Left lung (tissue), 10 donors: ENCODE results near the gene NOX3. TPM values are rescaled to one million over a fixed set of nuclear protein-coding genes. Genes with fewer than 3 reads are reported as not detected.

Experiments used
- ATAC-seq: fragments of 200-7000 bp; cut with Tn5 transposase; one replicate; pipeline ENCODE4 v1.9.1; 2020; ENCODE audit warnings: moderate library complexity
- DNase-seq, 4 donors: peaks; one replicate each; pipeline ENCODE4 v3.0.0-alpha.2; 2013 to 2020
- H3K27ac ChIP-seq, 2 donors: fragments of 200-600 bp; sonication (generic) in 1 of 2; one replicate each; pipeline versions ENCODE4 v1.5.0 to v1.8.0; 2020 to 2021
- H3K27me3 ChIP-seq, 2 donors: fragments of 200-600 bp; sonication (generic) in 1 of 2; one replicate each; pipeline versions ENCODE4 v1.5.0 to v1.8.0; 2020 to 2021
- H3K36me3 ChIP-seq, 2 donors: fragments of 200-600 bp; sonication (generic) in 1 of 2; one replicate each; pipeline versions ENCODE4 v1.5.0 to v1.8.0; 2020 to 2021
- H3K4me1 ChIP-seq, 2 donors: fragments of 200-600 bp; one replicate each; pipeline ENCODE4 v1.8.0; 2021
- H3K4me3 ChIP-seq, 2 donors: fragments of 200-600 bp; sonication (generic) in 1 of 2; one replicate each; pipeline versions ENCODE4 v1.5.0 to v1.8.0; 2020 to 2021; ENCODE audit warnings: mild to moderate bottlenecking in 1 of 2
- H3K9me3 ChIP-seq, 2 donors: fragments of 200-600 bp; sonication (generic) in 1 of 2; one replicate each; pipeline versions ENCODE4 v1.5.0 to v1.8.0; 2020 to 2021
- CTCF ChIP-seq, 2 donors: fragments of 200-600 bp; sonication (generic) in 1 of 2; IDR thresholded peaks; one replicate each; pipeline versions ENCODE4 v1.5.0 to v1.8.0; 2021; ENCODE audit warnings: antibody characterized with exemption in 2 of 2
- intact Hi-C, 2 donors: fragments of 100-400 bp; cut with DNase I; formaldehyde crosslinking; loops; one replicate each; pipeline versions ENCODE4 v1.11.2 to v1.14.2; 2022
- polyA plus RNA-seq, 6 donors: library from polyadenylated mRNA; unstranded; fragments of 120-200 nt; gene quantifications; one replicate each; pipeline ENCODE4 v1.2.1, GENCODE V29; 2013; ENCODE audit not compliant: insufficient read length in 6 of 6
- total RNA-seq, 2 donors: library from RNA; stranded (reverse); fragmentation: NEBNext Ultra II Directional; extraction: Animal tissue kit (Norgen Biotek cat#: 25700); gene quantifications; one replicate each; pipeline ENCODE4 v1.2.1, GENCODE V29; 2021
- donor health status: DM: no; HTN: yes; CAD: no.
- donor health status: DM: no; HTN: no; CAD: no.

Gene NOX3
- total and polyA plus RNA-seq, 8 donors, result not detected

GRCh38 chr6:155450240-155450581 lies 5.4 kb downstream of the NOX3 start:
- TF ChIP-seq CTCF (IDR thresholded peaks at IDR 0.05), result no peak
- ATAC-seq, result no peak
- no peak for DNase-seq
- intact Hi-C loops, result no loop called here
- H3K27me3 ChIP-seq, result no peaks in the 10 kb centered on the region
- no peaks in the 10 kb centered on the region for H3K9me3 ChIP-seq
- no peaks in the 10 kb centered on the region for H3K36me3 ChIP-seq
- H3K4me3 ChIP-seq, result no peak overlapping the region
- H3K27ac ChIP-seq, result no peak overlapping the region
- H3K4me1 ChIP-seq, result no peaks in the 10 kb centered on the region

- no peaks in the 10 kb centered on the region for H3K9me3 ChIP-seq
- H3K36me3 ChIP-seq, result no peaks in the 10 kb centered on the region
- ATAC-seq, result no peak
- no peak for DNase-seq
- no peak for TF ChIP-seq CTCF (IDR thresholded peaks at IDR 0.05)
- H3K4me1 ChIP-seq, result no peaks in the 10 kb centered on the region
- H3K27me3 ChIP-seq, result no peaks in the 10 kb centered on the region
- no peak overlapping the region for H3K4me3 ChIP-seq
- H3K27ac ChIP-seq, result peak overlapping the region in 1 of 2 donors; percentile 7
- intact Hi-C loops, result no loop called here
Observed at GRCh38 chr6:155449450-155450239, 6.0 kb downstream of the NOX3 start.

GRCh38 chr6:155448668-155449449 lies 6.8 kb downstream of the NOX3 start:
- no peaks in the 10 kb centered on the region for H3K36me3 ChIP-seq
- TF ChIP-seq CTCF (IDR thresholded peaks at IDR 0.05), result no peak
- ATAC-seq (no peak), DNase-seq (no peak)
- no peaks in the 10 kb centered on the region for H3K9me3 ChIP-seq
- H3K4me3 ChIP-seq, result no peak overlapping the region
- no peaks in the 10 kb centered on the region for H3K27me3 ChIP-seq
- H3K27ac ChIP-seq, result peak overlapping the region in 1 of 2 donors; percentile 7
- no peaks in the 10 kb centered on the region for H3K4me1 ChIP-seq
- intact Hi-C loops, result no loop called here

GRCh38 chr6:155447949-155448348 lies 7.7 kb downstream of the NOX3 start:
- Histone ChIP-seq H3K9me3 (no peaks in the 10 kb centered on the region), H3K27ac (no peak overlapping the region), H3K27me3 (no peaks in the 10 kb centered on the region), H3K4me3 (no peak overlapping the region), H3K4me1 (no peaks in the 10 kb centered on the region), H3K36me3 (no peaks in the 10 kb centered on the region)
- TF ChIP-seq CTCF (IDR thresholded peaks at IDR 0.05), result no peak
- DNase-seq (no peak), ATAC-seq (no peak)
- intact Hi-C loops, result no loop called here
